HG03045 (cell line): Measurements from ENCODE around the gene ZNF792.
"Not testable (repeated sequence)": the region's sequence is repeated elsewhere in the genome, so short reads cannot be mapped to it uniquely, and the experiment has no call there.

Experiments
- ATAC-seq: cut with Tn5 transposase; IDR thresholded peaks from one replicate; pipeline ENCODE4 v1.9.1; 2021; ENCODE audit warnings: mild to moderate bottlenecking, moderate library complexity; ENCODE audit not compliant: unreplicated experiment

Gene ZNF792

GRCh38 chr19:34972163-34972705 is 8.2 kb upstream of the ZNF792 start:
- no peak for ATAC-seq

DNA sequence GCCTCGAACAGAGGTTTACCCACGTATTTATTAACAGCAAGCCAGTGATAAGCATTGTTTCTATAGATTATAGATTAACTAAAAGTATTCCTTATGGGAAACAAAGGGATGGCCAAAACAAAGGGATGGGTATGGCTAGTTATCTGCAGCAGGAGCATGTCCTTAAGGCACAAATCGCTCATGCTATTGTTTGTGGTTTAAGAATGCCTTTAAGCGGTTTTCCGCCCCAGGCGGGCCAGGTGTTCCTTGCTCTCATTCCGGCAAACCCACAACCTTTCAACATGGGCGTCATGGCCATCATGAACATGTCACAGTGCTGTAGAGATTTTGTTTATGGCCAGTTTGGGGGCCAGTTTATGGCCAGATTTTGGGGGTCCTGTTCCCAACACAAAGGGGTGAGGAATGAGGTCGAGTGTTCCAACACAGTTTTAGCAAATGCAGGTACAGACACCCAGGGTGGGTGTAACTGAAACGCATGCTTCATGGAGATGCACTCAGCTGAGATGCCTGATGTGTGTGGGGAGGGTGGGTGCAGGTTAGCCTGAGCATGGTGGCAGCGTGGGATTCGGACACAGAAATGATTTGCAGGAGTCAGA is 6.3 kb upstream of the ZNF792 start:
- not testable (repeated sequence) for ATAC-seq

- no peak for ATAC-seq
These were observed 5.7 kb upstream of the ZNF792 start for GRCh38 chr19:34969721-34970120.

- ATAC-seq = no peak
These were observed 3.5 kb upstream of the ZNF792 start for GRCh38 chr19:34967551-34967950.

- ATAC-seq = not testable (repeated sequence)
These were observed 1.5 kb upstream of the ZNF792 start for GRCh38 chr19:34965505-34965904.

- no peak for ATAC-seq
These were observed 569 bp upstream of the ZNF792 start for GRCh38 chr19:34964598-34964997.

GRCh38 chr19:34962687-34963572 is 1.1 kb downstream of the ZNF792 start:
- no peak for ATAC-seq

- ATAC-seq = no peak
These were observed 2.0 kb downstream of the ZNF792 start for GRCh38 chr19:34961775-34962686.

GRCh38 chr19:34960940-34961679 is 2.9 kb downstream of the ZNF792 start:
- ATAC-seq = no peak

DNA sequence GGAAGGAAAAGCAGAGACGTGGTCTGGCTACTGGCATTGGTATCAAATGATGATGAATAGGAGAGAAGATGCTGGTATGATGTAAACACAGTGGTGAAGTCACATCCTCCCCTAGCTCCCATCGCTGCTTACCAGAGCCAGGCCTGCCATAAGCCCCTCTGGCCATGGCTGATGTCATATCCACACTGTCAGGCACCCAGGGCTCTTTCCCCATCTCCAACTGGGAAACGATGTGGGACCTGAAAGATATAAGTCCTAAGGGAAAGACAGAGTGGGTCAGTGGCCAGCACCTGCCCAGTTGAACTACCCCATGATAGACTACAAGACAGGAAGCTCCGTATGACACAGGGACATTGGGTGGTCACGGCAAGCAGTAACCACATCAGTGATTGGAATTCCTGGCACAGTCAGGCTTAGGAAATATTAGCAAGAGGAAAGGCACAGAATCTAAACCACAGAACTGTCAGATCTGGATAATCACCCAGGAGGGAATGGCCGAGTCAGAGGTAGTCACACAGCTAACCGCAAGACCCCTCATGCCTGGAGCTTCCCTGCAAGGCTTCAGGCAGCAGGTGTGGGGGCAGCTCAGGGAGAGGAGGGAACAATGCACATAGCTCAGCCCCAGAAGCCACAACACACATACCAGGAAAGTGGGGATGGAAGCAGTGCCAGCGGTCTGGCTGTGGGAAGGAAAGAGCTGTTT is 3.8 kb downstream of the ZNF792 start:
- ATAC-seq = no peak

- no peak for ATAC-seq
These were observed 5.0 kb downstream of the ZNF792 start for GRCh38 chr19:34959021-34959420.

GRCh38 chr19:34957830-34958751 is 5.9 kb downstream of the ZNF792 start:
- no peak for ATAC-seq

GRCh38 chr19:34953092-34953491 is 10.9 kb downstream of the ZNF792 start:
- no peak for ATAC-seq

GRCh38 chr19:34943861-34944573 is 20.0 kb downstream of the ZNF792 start:
- ATAC-seq = no peak

- no peak for ATAC-seq
These were observed 25.1 kb downstream of the ZNF792 start for GRCh38 chr19:34938886-34939285.

DNA sequence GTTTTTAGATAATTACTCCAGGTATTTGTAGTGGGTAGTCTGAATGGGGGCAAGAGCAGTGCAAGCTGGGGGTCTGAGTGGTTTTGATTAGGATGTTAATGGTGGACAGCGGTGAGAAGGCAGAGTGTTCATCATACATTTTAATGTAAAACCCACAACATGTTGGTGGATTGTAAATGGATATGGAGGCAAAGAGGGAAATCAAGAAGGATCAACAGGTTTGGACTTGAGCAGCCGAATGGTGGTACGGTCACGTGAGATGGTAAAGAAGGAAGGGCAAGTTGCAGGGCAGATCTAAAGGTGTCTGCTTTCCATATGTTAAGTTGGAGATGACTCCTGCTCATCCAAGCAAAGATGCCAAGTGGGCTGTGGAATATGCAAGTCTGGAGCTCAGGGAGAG is 27.8 kb downstream of the ZNF792 start:
- no peak for ATAC-seq

- ATAC-seq = no peak
These were observed 31.5 kb downstream of the ZNF792 start for GRCh38 chr19:34932494-34932893.
